Karpas-422 (cell line): ENCODE data around the gene BRME1. TPM values are rescaled to one million over a fixed set of nuclear protein-coding genes. Genes with fewer than 3 reads are reported as not detected.
A peak's percentile ranks its signal among the peaks of the same experiment; 100 is the strongest.

Experiments used
- DNase-seq: peaks from one replicate; pipeline ENCODE4 v3.0.0-alpha.2; 2015
- H2AFZ ChIP-seq: fragments of 200-600 bp; sonication (generic); 2 replicates; pipeline ENCODE4 v1.6.1; 2014; ENCODE audit warnings: antibody characterized with exemption, low read length, mixed read lengths
- H3K27ac ChIP-seq: fragments of 200-600 bp; sonication (generic); 2 replicates; pipeline ENCODE4 v1.5.1; 2014; ENCODE audit warnings: mild to moderate bottlenecking, low read length, moderate library complexity
- H3K27me3 ChIP-seq: fragments of 200-600 bp; sonication (generic); 2 replicates; pipeline ENCODE4 v1.6.1; 2014; ENCODE audit warnings: low read length, mixed read lengths
- H3K36me3 ChIP-seq: fragments of 200-600 bp; sonication (generic); 2 replicates; pipeline ENCODE4 v1.6.1; 2014; ENCODE audit warnings: low read length, mixed read lengths; ENCODE audit not compliant: insufficient read depth
- H3K4me1 ChIP-seq: fragments of 200-600 bp; sonication (generic); 2 replicates; pipeline ENCODE4 v1.6.1; 2014; ENCODE audit warnings: mild to moderate bottlenecking, low read length, mixed read lengths
- H3K4me2 ChIP-seq: fragments of 200-600 bp; sonication (generic); 2 replicates; pipeline ENCODE4 v1.6.1; 2014; ENCODE audit warnings: low read length, low read depth, mild to moderate bottlenecking; ENCODE audit not compliant: poor library complexity, severe bottlenecking
- H3K4me3 ChIP-seq: fragments of 200-600 bp; sonication (generic); 2 replicates; pipeline ENCODE4 v1.5.1; 2014; ENCODE audit warnings: mild to moderate bottlenecking, antibody characterized with exemption, low read length, mixed read lengths
- H3K79me2 ChIP-seq: fragments of 200-600 bp; sonication (generic); 2 replicates; pipeline ENCODE4 v1.6.1; 2014; ENCODE audit warnings: mild to moderate bottlenecking, low read length, mixed read lengths
- H3K9ac ChIP-seq: fragments of 200-600 bp; sonication (generic); 2 replicates; pipeline ENCODE4 v1.6.0; 2014; ENCODE audit warnings: low read length
- H3K9me2 ChIP-seq: fragments of 200-600 bp; sonication (generic), shearing (Covaris generic); replicated peaks from 2 replicates; pipeline ENCODE4 v1.6.0; 2014; ENCODE audit warnings: mild to moderate bottlenecking, low read length, moderate library complexity; ENCODE audit not compliant: insufficient read depth
- H3K9me3 ChIP-seq: fragments of 300-700, 200-600 bp; sonication (generic); 2 replicates; pipeline ENCODE4 v1.6.1; 2014; ENCODE audit warnings: low read length, mixed read lengths
- H4K20me1 ChIP-seq: fragments of 200-600 bp; sonication (generic); 2 replicates; pipeline ENCODE4 v1.6.1; 2014; ENCODE audit warnings: mild to moderate bottlenecking, antibody characterized with exemption, low read length, low read depth; ENCODE audit not compliant: insufficient read depth
- total RNA-seq: library from RNA; depleted of rRNA; stranded (reverse); fragments of >200 nt; shearing (Covaris generic); gene quantifications from 2 replicates; pipeline ENCODE4 v1.2.3, GENCODE V29; 2014; ENCODE audit warnings: low replicate concordance; rRNA removed

Gene BRME1
- 0.47 TPM in 1 of 2 replicates, not detected in the other for total RNA-seq

DNA sequence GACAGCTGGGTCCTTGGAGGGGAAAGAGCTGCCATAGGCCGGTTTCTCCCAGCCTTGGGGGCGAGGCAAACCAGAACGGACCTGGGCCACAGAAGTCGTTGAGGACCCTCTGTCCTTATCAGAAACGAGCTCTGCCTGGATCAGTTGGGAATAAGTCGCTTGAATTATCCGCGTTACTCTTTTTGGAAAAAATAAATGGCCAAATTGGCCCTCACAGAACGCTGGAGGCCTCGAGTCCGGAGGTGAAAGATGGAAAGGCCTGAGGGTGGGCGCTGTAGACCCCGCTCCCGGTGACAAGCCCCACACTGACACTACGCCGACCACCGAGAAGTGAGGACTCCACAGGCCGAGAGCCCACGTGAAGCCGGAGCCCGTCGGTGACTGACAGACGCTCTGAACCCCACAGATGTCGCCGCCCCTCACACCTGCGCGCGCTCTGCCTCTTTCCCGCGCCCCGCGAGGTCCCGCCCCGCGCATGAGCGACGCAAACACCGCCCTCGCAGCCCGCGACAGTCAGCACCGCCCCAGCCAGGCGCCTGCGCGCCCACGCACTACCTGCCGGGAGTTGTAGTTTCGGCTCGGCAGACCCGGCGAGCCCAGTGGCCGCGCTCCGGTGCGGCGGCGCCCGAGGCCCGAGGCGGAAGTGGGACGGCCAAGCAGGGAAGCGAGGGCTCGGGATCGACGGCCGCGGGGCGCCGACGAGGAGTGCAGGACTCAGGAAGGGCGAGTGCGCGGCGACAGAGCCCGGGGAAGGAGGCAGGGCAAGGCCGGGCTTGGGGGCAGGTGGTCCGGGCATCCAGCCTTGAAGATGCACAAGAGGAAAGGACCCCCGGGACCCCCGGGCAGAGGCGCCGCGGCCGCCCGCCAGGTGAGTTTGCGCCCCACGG, at the start of gene BRME1, which contains the start of gene CC2D1A:
Gene BRME1, minus strand, starts transcription at position 484 of the 887 bp plus-strand sequence. CDS start 1,225 bp downstream, outside the sequence.
Gene CC2D1A, plus strand, starts transcription at position 568 of the 887 bp plus-strand sequence. Its CDS starts 241 bp downstream, at position 809.
- Histone ChIP-seq H3K4me3 (peak within 1 kb of the TSS; percentile 87), H3K9me2 (no peaks in the 10 kb centered on the region), H3K9ac (peak within 1 kb of the TSS; percentile 84), H3K27ac (no peak within 1 kb of the TSS), H4K20me1 (no peaks in the 10 kb centered on the region), H3K79me2 (peaks cover 10% of the 10 kb centered on the region), H2AFZ (peak within 1 kb of the TSS; percentile 66), H3K27me3 (no peaks in the 10 kb centered on the region), H3K9me3 (no peaks in the 10 kb centered on the region), H3K36me3 (no peaks in the 10 kb centered on the region), H3K4me1 (peaks cover 11% of the 10 kb centered on the region), H3K4me2 (peak within 1 kb of the TSS; percentile 82)
- peak; percentile 97 for DNase-seq

DNA sequence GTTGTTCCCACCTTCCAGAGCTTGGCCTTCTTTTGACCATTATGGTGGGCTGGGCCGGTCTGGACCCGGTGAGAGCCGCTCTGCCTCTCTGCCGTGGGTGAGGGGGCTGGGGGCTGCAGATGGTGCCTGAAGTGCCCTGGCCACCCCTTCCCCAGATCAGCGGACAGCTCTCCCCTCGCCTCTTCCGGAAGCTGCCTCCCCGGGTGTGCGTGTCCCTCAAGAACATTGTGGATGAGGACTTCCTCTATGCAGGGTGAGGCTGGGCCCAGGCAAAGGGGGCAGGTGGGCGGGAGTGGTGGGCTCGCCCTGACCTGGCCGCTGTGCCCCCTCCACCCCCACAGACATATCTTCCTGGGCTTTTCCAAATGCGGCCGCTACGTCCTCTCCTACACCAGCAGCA, 48.3 kb upstream of the BRME1 start:
- Histone ChIP-seq H3K36me3 (peaks cover 13% of the 10 kb centered on the region; the same call in 1 of the 2 replicates), H4K20me1 (peaks cover 6% of the 10 kb centered on the region), H3K27me3 (no peaks in the 10 kb centered on the region), H3K9me3 (no peaks in the 10 kb centered on the region), H3K79me2 (peaks cover 21% of the 10 kb centered on the region), H3K27ac (no peak overlapping the region), H3K9ac (no peak overlapping the region), H3K4me1 (peaks cover 16% of the 10 kb centered on the region), H3K4me3 (no peak overlapping the region), H2AFZ (no peak overlapping the region), H3K4me2 (no peak overlapping the region), H3K9me2 (no peaks in the 10 kb centered on the region)
- DNase-seq: no peak

DNA sequence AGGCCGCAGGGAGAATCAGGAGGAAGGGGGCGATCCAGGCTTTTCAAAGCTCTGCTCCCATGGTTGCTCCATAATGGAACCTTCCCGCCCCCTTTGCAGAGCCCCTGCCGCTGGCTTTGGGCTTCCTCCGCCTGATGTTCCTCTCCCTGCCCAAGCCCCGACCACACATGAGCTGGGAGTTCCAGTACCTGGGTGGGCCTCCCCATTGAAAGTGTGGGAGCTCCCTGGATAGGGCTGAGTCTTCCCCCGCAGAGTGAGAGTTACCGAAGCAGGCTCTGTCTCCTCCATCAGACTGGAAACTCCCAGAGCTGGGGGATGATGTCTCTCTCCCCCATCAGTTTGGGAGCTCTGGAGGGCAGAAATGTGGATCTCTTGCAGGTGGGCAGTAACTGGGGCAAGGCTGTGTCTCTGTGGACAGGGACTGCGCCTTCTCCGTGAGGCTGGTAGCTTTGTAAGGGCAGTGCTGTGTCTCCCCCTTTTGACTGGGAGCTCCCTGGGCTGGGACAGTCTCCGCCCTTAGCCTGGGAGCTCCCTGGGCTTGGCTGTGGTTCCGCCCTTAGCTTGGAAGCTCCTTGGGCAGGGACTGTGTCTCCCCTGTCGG, 47.1 kb upstream of the BRME1 start:
- no peaks in the 10 kb centered on the region for H3K9me2 ChIP-seq
- peak overlapping the region; percentile 100 for H3K4me3 ChIP-seq
- H3K27me3 ChIP-seq: no peaks in the 10 kb centered on the region
- no peaks in the 10 kb centered on the region for H3K9me3 ChIP-seq
- peak overlapping the region; percentile 99 for H3K9ac ChIP-seq
- peaks cover 21% of the 10 kb centered on the region for H3K79me2 ChIP-seq
- H3K36me3 ChIP-seq: peaks cover 13% of the 10 kb centered on the region; the same call in 1 of the 2 replicates
- H3K4me2 ChIP-seq: peak overlapping the region; percentile 99
- peaks cover 16% of the 10 kb centered on the region for H3K4me1 ChIP-seq
- DNase-seq: peak; percentile 53
- H3K27ac ChIP-seq: peak overlapping the region; percentile 55
- peaks cover 6% of the 10 kb centered on the region for H4K20me1 ChIP-seq
- H2AFZ ChIP-seq: no peak overlapping the region

- peak within 1 kb of the TSS; percentile 93 for H2AFZ ChIP-seq
Measured at GRCh38 chr19:13952154-13952930, 46.4 kb upstream of the BRME1 start, which contains the start of gene DCAF15. Gene DCAF15, plus strand, starts transcription at chr19:13952509. Its CDS starts 4 bp downstream, at chr19:13952513.

DNA sequence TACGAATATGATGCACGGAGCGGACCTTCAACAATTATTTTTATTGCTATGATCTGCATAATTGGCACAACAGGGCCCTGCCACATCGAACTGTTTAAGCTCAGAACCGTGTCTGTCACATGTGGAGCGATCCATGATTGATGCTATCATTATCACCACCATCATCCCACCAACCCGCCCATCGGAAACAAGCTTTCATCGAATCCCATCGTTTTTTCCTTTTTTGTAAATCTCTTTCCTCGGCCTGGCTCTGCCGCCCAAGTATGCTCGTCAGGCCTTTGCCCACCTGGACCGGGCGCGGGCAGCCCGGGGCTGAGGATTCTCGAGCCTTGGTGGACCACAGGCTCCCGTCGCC, 45.9 kb upstream of the BRME1 start:
- peak overlapping the region; percentile 93 for H2AFZ ChIP-seq
- H3K27me3 ChIP-seq: no peaks in the 10 kb centered on the region
- H3K4me3 ChIP-seq: peak overlapping the region; percentile 74
- H3K79me2 ChIP-seq: peaks cover 21% of the 10 kb centered on the region
- H3K4me2 ChIP-seq: peak overlapping the region; percentile 89
- H3K4me1 ChIP-seq: peaks cover 16% of the 10 kb centered on the region
- peaks cover 7% of the 10 kb centered on the region; the same call in 1 of the 2 replicates for H3K36me3 ChIP-seq
- DNase-seq: no peak
- H3K9me2 ChIP-seq: no peaks in the 10 kb centered on the region
- peaks cover 6% of the 10 kb centered on the region for H4K20me1 ChIP-seq
- H3K27ac ChIP-seq: no peak overlapping the region
- peak overlapping the region; percentile 65 for H3K9ac ChIP-seq
- no peaks in the 10 kb centered on the region for H3K9me3 ChIP-seq

More at GRCh38 chr19:13952154-13952930, 46.4 kb upstream of the BRME1 start, which contains the start of gene DCAF15:
- Histone ChIP-seq H3K9ac (peak within 1 kb of the TSS; percentile 99), H3K9me3 (no peaks in the 10 kb centered on the region), H3K4me3 (peak within 1 kb of the TSS; percentile 100), H4K20me1 (peaks cover 6% of the 10 kb centered on the region), H3K4me1 (peaks cover 16% of the 10 kb centered on the region), H3K27ac (peak within 1 kb of the TSS; percentile 55), H3K36me3 (peaks cover 10% of the 10 kb centered on the region; the same call in 1 of the 2 replicates), H3K9me2 (no peaks in the 10 kb centered on the region), H3K27me3 (no peaks in the 10 kb centered on the region), H3K4me2 (peak within 1 kb of the TSS; percentile 99), H3K79me2 (peaks cover 21% of the 10 kb centered on the region)
- peak; percentile 100 for DNase-seq

DNA sequence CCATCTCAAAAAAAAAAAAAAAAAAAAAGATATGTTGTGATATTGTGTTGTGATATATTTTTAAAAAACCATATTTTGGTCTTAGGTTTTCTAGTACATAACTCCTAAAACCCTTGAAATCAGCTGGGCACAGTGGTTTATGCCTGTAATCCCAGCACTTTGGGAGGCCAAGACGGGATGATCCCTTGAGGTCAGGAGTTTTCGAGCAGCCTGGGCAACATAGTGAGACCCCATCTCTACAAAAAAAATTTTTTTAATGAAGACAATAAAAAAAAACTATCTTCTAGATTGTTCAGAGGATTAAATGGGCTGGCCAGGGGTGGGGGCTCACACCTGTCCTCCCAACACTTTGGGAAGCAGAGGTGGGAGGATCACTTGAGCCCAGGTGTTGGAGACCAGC, 45.1 kb upstream of the BRME1 start:
- Histone ChIP-seq H3K27me3 (no peaks in the 10 kb centered on the region), H3K27ac (no peak overlapping the region), H3K9me2 (no peaks in the 10 kb centered on the region), H3K36me3 (0 out of 2 replicates have a peak, but pooled peaks cover under 1% of the 10 kb centered on the region), H3K79me2 (peaks cover 21% of the 10 kb centered on the region), H4K20me1 (peaks cover 6% of the 10 kb centered on the region), H3K9ac (no peak overlapping the region), H2AFZ (no peak overlapping the region), H3K9me3 (no peaks in the 10 kb centered on the region), H3K4me1 (peaks cover 16% of the 10 kb centered on the region), H3K4me2 (no peak overlapping the region), H3K4me3 (no peak overlapping the region)
- DNase-seq: no peak

GRCh38 chr19:13946414-13946813, 40.5 kb upstream of the BRME1 start:
- Histone ChIP-seq H3K9ac (no peak overlapping the region), H3K27me3 (no peaks in the 10 kb centered on the region), H4K20me1 (no peaks in the 10 kb centered on the region), H3K79me2 (no peaks in the 10 kb centered on the region), H3K9me3 (no peaks in the 10 kb centered on the region), H3K36me3 (no peaks in the 10 kb centered on the region), H3K4me1 (peaks cover 1% of the 10 kb centered on the region), H2AFZ (no peak overlapping the region), H3K27ac (no peak overlapping the region), H3K4me2 (no peak overlapping the region), H3K9me2 (no peaks in the 10 kb centered on the region), H3K4me3 (no peak overlapping the region)
- DNase-seq: no peak
